SJCRH30 (cell line): ENCODE data around the gene DSG4. TPM values are rescaled to one million over a fixed set of nuclear protein-coding genes. Genes with fewer than 3 reads are reported as not detected.
"Not testable (repeated sequence)": the region's sequence is repeated elsewhere in the genome, so short reads cannot be mapped to it uniquely, and the experiment has no call there.

Experiments used
- DNase-seq, 2 experiments: peaks; one replicate each; pipeline ENCODE4 v3.0.0-alpha.2; 2015 to 2020
- H3K27ac ChIP-seq: fragments of 250-450 bp; sonication (Bioruptor Pico); 2 replicates; pipeline ENCODE4 v1.5.1; 2020; ENCODE audit warnings: mild to moderate bottlenecking, moderate library complexity
- H3K27me3 ChIP-seq: fragments of 250-450 bp; sonication (Bioruptor Pico); 2 replicates; pipeline ENCODE4 v1.5.1; 2020; ENCODE audit warnings: mild to moderate bottlenecking, moderate library complexity
- H3K36me3 ChIP-seq: fragments of 250-450 bp; sonication (Bioruptor Pico); 2 replicates; pipeline ENCODE4 v1.5.1; 2020; ENCODE audit warnings: mild to moderate bottlenecking, moderate library complexity
- H3K4me1 ChIP-seq: fragments of 250-450 bp; sonication (Bioruptor Pico); 2 replicates; pipeline ENCODE4 v1.5.1; 2020; ENCODE audit warnings: mild to moderate bottlenecking, moderate library complexity
- H3K4me3 ChIP-seq: fragments of 250-450 bp; sonication (Bioruptor Pico); 2 replicates; pipeline ENCODE4 v1.5.1; 2020; ENCODE audit warnings: mild to moderate bottlenecking, moderate library complexity
- H3K9me3 ChIP-seq: fragments of 250-450 bp; sonication (Bioruptor Pico); replicated peaks from 2 replicates; pipeline ENCODE4 v1.5.1; 2020; ENCODE audit warnings: mild to moderate bottlenecking, moderate library complexity
- total RNA-seq: library from RNA; depleted of rRNA; stranded (reverse); fragments of >200 nt; shearing (Covaris generic); gene quantifications from 2 replicates; pipeline ENCODE4 v1.2.3, GENCODE V29; 2014; rRNA removed

DSG4 gene, protein sequence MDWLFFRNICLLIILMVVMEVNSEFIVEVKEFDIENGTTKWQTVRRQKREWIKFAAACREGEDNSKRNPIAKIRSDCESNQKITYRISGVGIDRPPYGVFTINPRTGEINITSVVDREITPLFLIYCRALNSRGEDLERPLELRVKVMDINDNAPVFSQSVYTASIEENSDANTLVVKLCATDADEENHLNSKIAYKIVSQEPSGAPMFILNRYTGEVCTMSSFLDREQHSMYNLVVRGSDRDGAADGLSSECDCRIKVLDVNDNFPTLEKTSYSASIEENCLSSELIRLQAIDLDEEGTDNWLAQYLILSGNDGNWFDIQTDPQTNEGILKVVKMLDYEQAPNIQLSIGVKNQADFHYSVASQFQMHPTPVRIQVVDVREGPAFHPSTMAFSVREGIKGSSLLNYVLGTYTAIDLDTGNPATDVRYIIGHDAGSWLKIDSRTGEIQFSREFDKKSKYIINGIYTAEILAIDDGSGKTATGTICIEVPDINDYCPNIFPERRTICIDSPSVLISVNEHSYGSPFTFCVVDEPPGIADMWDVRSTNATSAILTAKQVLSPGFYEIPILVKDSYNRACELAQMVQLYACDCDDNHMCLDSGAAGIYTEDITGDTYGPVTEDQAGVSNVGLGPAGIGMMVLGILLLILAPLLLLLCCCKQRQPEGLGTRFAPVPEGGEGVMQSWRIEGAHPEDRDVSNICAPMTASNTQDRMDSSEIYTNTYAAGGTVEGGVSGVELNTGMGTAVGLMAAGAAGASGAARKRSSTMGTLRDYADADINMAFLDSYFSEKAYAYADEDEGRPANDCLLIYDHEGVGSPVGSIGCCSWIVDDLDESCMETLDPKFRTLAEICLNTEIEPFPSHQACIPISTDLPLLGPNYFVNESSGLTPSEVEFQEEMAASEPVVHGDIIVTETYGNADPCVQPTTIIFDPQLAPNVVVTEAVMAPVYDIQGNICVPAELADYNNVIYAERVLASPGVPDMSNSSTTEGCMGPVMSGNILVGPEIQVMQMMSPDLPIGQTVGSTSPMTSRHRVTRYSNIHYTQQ
- total RNA-seq, result not detected in 2 replicates

DNA sequence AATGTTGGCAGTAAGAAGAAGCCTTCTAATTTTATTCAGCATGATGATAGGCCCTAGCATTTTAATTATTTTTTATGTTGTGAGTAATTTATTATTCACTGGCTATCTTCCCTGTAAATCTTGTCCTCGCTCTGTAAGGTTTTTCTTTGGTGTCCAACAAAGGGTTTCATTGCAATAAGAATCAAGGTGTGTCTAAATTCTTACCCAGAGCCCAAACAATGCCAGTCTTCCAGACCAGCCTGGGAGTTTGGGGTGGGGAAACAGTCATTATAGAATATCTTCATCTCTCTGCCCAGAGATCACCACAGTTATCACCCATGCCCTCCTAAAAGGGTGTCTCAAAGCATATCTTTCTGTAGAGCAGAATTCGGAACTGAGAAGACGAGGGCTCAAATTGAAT is at the start of gene DSG4:
TSS of gene DSG4 (plus strand) at position 301 of the 400 bp plus-strand sequence. CDS start 135 bp downstream, outside the sequence.
- no peak within 1 kb of the TSS for H3K4me3 ChIP-seq
- H3K36me3 ChIP-seq, result no peaks in the 10 kb centered on the region
- DNase-seq, result no peak
- no peaks in the 10 kb centered on the region for H3K4me1 ChIP-seq
- H3K27ac ChIP-seq, result no peak within 1 kb of the TSS
- H3K27me3 ChIP-seq, result no peaks in the 10 kb centered on the region
- no peaks in the 10 kb centered on the region for H3K9me3 ChIP-seq

DNA sequence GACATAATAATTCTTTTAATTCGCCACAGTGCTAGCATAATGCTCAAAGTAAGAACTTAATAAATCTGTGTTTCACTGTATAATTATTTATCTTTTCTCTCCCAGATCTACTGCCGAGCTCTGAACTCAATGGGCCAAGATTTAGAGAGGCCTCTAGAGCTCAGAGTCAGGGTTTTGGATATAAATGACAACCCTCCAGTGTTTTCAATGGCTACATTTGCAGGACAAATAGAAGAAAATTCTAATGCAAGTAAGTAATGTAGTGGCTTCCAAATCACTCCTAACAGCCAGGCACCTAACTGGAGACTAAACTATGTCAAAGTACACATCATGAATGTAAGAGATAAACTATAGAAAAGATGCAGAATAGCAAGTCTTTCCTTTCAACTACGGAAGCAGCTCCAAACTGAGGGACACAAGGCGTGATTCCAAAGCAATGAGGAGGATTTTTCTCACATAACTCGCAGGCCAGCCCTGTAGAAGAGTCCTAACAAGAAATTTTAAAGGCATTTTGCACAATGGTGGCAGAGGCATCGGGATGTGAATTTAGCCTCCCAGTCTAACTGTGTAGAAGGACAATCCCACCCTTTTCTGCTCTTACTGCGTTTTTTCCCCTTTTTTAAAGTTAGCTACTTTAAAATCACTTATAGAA is 46.7 kb upstream of the DSG4 start:
- no peaks in the 10 kb centered on the region for H3K36me3 ChIP-seq
- H3K4me1 ChIP-seq, result no peaks in the 10 kb centered on the region
- H3K9me3 ChIP-seq, result no peaks in the 10 kb centered on the region
- no peak for DNase-seq
- no peaks in the 10 kb centered on the region for H3K27me3 ChIP-seq
- no peak overlapping the region for H3K4me3 ChIP-seq
- H3K27ac ChIP-seq, result no peak overlapping the region

DNA sequence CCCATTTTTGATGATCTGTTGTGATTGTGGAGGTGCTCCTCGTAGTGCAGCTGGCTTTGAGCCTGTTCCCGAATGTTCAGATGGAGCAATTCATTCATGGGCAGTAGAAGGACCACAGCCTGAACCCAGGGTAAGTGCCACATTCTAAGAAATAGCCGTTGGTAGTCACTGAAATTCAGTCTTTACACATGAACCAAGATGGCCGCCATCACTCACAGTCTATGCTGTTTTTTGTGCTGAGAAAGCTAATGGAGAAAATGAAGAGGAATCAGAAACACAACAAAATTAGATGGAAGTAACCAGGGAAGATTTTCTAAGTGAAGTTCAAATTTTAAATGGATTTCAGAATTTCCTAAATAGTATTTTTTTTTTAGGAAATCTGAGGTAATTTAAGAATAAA is 33.1 kb upstream of the DSG4 start:
- DNase-seq, result no peak
- H3K4me1 ChIP-seq, result no peaks in the 10 kb centered on the region
- no peak overlapping the region for H3K4me3 ChIP-seq
- no peak overlapping the region for H3K27ac ChIP-seq
- H3K36me3 ChIP-seq, result no peaks in the 10 kb centered on the region
- H3K27me3 ChIP-seq, result no peaks in the 10 kb centered on the region
- no peaks in the 10 kb centered on the region for H3K9me3 ChIP-seq

DNA sequence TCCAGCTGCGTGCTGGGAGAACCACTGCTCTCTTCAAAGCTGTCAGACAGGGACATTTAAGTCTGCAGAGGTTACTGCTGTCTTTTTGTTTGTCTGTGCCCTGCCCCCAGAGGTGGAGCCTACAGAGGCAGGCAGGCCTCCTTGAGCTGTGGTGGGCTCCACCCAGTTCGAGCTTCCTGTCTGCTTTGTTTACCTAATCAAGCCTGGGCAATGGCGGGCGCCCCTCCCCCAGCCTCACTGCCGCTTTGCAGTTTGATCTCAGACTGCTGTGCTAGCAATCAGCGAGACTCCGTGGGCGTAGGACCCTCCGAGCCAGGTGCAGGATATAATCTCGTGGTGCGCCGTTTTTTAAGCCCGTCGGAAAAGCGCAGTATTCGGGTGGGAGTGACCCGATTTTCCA is 23.2 kb upstream of the DSG4 start:
- DNase-seq, H3K4me1 ChIP-seq, H3K4me3 ChIP-seq, H3K36me3 ChIP-seq, H3K9me3 ChIP-seq, H3K27ac ChIP-seq, H3K27me3 ChIP-seq: not testable (repeated sequence)

DNA sequence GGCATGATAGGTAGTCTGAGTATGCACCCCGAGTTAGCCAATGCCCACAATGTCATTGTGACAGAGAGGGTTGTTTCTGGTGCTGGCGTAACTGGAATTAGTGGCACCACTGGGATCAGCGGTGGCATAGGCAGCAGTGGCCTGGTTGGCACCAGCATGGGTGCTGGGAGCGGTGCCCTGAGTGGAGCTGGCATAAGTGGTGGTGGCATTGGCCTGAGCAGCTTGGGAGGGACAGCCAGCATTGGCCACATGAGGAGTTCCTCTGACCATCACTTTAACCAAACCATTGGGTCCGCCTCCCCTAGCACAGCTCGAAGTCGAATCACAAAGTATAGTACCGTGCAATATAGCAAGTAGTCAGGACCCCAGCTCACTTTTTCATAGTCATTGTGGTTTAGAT is 21.6 kb upstream of the DSG4 start:
- Histone ChIP-seq H3K4me3 (no peak overlapping the region), H3K27me3 (no peaks in the 10 kb centered on the region), H3K27ac (no peak overlapping the region), H3K36me3 (no peaks in the 10 kb centered on the region), H3K9me3 (no peaks in the 10 kb centered on the region), H3K4me1 (no peaks in the 10 kb centered on the region)
- DNase-seq, result no peak

DNA sequence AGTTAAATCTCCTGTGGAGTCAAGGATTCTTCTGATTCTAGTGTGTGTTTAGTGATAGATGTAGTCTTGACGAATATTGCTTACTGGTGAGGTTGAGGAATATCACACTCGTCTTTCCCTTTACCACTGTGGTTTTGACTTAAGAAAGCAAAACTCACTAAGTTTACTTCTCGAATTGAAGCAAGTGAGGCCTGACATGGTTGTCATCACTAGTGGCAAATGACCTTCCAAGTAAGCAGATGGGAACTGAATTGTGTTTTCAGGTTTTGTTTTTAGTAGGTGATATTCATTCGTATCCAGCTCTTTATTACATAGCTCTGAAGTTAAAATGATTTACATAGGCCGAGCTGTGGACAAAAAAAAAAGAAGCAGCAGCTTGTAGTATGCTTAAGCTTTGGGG is 20.6 kb upstream of the DSG4 start:
- no peaks in the 10 kb centered on the region for H3K9me3 ChIP-seq
- H3K27ac ChIP-seq, result no peak overlapping the region
- no peak overlapping the region for H3K4me3 ChIP-seq
- H3K27me3 ChIP-seq, result no peaks in the 10 kb centered on the region
- no peaks in the 10 kb centered on the region for H3K36me3 ChIP-seq
- H3K4me1 ChIP-seq, result no peaks in the 10 kb centered on the region
- no peak for DNase-seq

DNA sequence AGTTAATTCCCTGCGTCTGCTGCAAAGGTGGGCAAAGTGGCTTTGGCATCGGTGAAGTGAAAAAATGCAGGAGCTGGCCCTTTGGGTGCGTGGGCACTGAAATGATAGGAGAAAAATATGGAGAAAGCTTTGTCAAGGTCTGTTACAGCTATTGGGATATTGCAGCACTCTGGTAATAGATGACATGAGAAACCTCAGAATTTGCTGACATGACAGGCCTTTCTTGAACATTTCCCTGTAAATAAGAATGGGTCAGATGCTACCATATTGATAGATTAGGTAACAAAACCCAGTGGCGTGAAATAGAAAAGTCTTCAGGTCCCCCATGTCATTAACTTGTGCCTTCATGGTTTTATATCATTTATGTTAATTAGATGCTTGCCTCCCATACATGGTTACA is 12.4 kb upstream of the DSG4 start:
- Histone ChIP-seq H3K9me3 (no peaks in the 10 kb centered on the region), H3K4me3 (no peak overlapping the region), H3K4me1 (no peaks in the 10 kb centered on the region), H3K27me3 (no peaks in the 10 kb centered on the region), H3K27ac (no peak overlapping the region), H3K36me3 (no peaks in the 10 kb centered on the region)
- DNase-seq, result no peak

DNA sequence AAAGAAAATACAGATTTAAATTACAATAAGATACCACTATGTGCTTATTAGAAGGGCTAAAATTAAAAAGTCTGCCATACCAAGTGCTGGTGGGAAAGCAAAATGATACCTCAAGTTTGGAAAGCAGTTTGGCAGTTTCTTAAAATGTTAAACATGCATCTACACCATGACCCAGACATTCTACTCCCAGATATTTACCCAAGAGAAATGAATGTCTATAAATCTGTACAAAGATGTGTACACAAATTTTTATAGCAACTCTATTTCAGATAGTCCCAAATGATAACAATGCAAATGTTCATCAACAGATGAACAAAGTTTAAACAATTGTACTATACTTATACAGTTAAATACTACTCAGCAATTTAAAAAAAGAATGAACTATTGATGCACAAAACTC is 7.1 kb upstream of the DSG4 start:
- Histone ChIP-seq H3K9me3 (no peaks in the 10 kb centered on the region), H3K27ac (no peak overlapping the region), H3K36me3 (no peaks in the 10 kb centered on the region), H3K4me1 (no peaks in the 10 kb centered on the region), H3K27me3 (no peaks in the 10 kb centered on the region), H3K4me3 (no peak overlapping the region)
- DNase-seq, result no peak

DNA sequence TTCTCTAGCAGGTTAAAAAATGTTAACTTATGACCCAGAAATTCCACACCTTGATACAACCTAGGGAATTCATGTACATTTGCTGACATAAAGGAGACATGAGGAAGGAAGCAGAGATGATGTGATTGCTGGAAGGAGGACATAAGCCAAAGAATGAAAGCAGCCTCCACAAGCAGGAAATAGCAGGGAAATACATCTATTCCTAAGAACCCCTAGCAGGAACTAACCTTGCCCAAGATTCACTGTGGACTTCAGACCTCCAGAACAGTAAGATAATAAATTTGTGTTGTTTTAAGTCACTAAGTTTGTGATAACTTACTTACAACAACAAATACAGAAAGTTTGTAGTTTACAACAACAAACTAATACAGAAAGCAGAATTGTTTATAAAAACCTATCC is 4.6 kb upstream of the DSG4 start:
- Histone ChIP-seq H3K4me3 (no peak overlapping the region), H3K9me3 (no peaks in the 10 kb centered on the region), H3K27ac (no peak overlapping the region), H3K27me3 (no peaks in the 10 kb centered on the region), H3K36me3 (no peaks in the 10 kb centered on the region), H3K4me1 (no peaks in the 10 kb centered on the region)
- DNase-seq, result no peak

DNA sequence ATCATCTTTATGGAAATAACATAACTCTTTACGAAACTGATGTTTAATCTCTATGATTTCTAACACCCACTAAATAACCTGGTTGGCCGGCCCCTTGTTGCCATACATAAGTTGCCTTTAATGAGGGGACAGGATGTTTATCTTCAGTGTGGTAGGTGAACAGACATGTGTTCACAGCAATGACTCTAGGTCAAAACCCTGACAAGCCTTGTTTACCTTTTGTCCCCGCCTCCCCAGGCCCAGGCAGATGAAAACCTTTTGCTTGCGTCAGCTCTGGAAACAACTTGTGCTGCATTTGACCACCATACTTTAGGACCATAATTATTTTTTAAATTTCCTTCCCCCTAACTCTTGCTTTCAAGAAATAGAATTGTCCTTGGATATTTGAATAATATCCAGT is 2.9 kb upstream of the DSG4 start:
- H3K9me3 ChIP-seq, result no peaks in the 10 kb centered on the region
- no peak overlapping the region for H3K4me3 ChIP-seq
- no peak for DNase-seq
- no peaks in the 10 kb centered on the region for H3K27me3 ChIP-seq
- H3K36me3 ChIP-seq, result no peaks in the 10 kb centered on the region
- H3K4me1 ChIP-seq, result no peaks in the 10 kb centered on the region
- no peak overlapping the region for H3K27ac ChIP-seq

DNA sequence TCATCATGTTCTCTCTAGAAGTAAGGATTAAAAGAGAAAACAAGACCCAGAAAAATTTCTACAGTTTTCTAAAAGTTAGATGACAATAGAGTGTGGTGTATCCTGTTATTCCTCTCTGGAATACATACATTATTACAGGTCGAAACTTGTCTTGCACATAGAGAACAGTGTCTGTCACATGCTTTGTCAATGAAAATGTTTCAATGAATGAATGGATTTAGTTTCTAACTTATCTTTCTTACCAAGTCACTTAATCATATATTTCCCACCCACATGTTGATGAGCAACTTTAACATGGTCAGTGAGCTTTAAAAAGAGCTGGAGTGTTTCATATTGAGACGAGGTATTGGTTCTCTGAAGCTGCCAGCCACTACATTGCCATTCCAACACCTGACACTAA is 4.3 kb downstream of the DSG4 start:
- no peak overlapping the region for H3K4me3 ChIP-seq
- H3K27ac ChIP-seq, result no peak overlapping the region
- H3K4me1 ChIP-seq, result no peaks in the 10 kb centered on the region
- DNase-seq, result no peak
- no peaks in the 10 kb centered on the region for H3K9me3 ChIP-seq
- no peaks in the 10 kb centered on the region for H3K36me3 ChIP-seq
- no peaks in the 10 kb centered on the region for H3K27me3 ChIP-seq

DNA sequence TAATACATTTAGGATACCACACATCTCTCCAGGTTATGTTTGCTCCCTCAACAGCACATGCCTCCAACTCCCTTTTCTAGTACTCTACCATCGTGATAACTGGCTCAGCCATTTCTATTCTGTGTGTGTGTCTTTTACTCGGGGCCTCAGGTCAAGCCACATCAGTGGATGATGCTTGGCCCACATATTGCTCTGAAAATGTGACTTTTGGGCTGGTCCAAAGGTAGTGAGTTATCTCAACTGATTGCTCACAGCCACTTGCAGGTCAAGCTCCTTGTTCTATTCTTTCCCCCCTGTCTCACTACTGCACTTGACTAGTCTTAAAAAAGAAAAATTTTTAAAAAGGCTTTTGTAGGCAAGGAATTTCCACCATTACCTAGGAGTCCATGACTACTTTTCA is 5.5 kb downstream of the DSG4 start:
- H3K9me3 ChIP-seq, result no peaks in the 10 kb centered on the region
- DNase-seq, result no peak

DNA sequence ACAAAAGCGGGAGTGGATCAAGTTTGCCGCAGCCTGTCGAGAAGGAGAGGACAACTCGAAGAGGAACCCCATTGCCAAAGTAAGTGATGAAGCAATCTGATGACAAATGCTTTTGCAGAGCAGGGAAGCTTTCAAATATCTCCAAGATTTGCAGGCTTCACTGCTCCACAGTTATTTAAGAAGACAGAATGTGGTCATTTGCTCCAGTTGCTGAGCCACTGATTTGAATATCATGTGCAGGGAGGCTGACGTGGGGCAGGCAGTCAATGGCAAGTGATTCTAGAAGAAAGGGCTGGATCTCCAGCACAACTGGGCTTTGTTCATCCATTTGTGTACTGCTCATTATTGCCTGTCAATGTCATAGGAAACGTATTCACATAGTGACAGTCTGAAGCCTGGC is 10.2 kb downstream of the DSG4 start:
- H3K36me3 ChIP-seq, result no peaks in the 10 kb centered on the region
- no peak for DNase-seq
- no peaks in the 10 kb centered on the region for H3K4me1 ChIP-seq
- no peaks in the 10 kb centered on the region for H3K9me3 ChIP-seq
- H3K27ac ChIP-seq, result no peak overlapping the region
- H3K4me3 ChIP-seq, result no peak overlapping the region
- H3K27me3 ChIP-seq, result no peaks in the 10 kb centered on the region

More for the DNA sequence above, 5.5 kb downstream of the DSG4 start:
- Histone ChIP-seq H3K4me3 (no peak overlapping the region), H3K27me3 (no peaks in the 10 kb centered on the region), H3K4me1 (no peaks in the 10 kb centered on the region), H3K27ac (no peak overlapping the region), H3K36me3 (no peaks in the 10 kb centered on the region)

DNA sequence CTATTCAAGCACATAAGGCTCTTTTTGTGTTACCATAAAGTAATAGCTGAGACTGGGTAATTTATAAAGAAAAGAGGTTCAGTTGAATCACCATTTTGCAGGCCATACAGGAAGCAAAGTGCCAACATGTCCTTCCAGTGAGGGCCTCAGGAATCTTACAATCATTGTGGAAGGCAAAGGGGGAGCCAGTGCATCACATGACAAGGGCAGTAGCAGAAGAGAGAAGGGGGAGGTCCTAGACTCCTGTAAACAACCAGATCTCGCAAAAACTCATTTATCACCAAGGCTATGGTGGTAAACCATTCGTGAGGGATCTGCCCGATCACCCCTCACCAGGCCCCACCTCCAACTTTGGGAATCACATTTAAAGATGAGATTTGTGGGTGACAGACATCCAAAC is 16.7 kb downstream of the DSG4 start:
- no peaks in the 10 kb centered on the region for H3K36me3 ChIP-seq
- H3K4me1 ChIP-seq, result no peaks in the 10 kb centered on the region
- no peak for DNase-seq
- H3K4me3 ChIP-seq, result no peak overlapping the region
- H3K27ac ChIP-seq, result no peak overlapping the region
- no peaks in the 10 kb centered on the region for H3K27me3 ChIP-seq
- H3K9me3 ChIP-seq, result no peaks in the 10 kb centered on the region
